ENCODE results near the gene POC1A.
"Not testable (repeated sequence)": the region's sequence is repeated elsewhere in the genome, so short reads cannot be mapped to it uniquely, and the experiment has no call there.

Gene POC1A

DNA sequence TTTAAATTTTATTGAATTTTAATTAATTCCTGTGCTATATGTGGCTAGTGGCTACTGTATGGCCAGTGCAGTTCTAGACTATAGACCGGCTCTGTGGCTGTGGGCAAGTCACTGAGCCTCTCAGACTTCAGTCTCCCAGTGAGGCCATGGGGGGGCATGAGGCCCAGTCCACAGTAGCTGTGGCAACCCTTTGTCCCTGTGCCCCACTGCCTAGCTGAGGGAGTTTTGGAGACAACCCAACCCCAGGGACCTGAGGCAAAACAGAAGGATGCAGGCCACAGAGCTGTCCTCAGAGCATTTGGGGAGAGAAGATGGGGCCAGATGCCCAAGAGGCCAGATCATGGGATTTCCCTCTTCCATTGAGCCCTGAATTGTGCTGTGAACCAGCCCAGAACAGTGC lies 18.9 kb upstream of the POC1A start:
- Histone ChIP-seq H2BK12ac (ENCODE audit: low read length in 2 of 2) (no peak overlapping the region), H3K4me3 (ENCODE audit: insufficient read depth in 1 of 2, low read depth in 1 of 2, low read length in 2 of 2) (no peak overlapping the region), H3K14ac (ENCODE audit: low read length in 2 of 2) (no peak overlapping the region)

DNA sequence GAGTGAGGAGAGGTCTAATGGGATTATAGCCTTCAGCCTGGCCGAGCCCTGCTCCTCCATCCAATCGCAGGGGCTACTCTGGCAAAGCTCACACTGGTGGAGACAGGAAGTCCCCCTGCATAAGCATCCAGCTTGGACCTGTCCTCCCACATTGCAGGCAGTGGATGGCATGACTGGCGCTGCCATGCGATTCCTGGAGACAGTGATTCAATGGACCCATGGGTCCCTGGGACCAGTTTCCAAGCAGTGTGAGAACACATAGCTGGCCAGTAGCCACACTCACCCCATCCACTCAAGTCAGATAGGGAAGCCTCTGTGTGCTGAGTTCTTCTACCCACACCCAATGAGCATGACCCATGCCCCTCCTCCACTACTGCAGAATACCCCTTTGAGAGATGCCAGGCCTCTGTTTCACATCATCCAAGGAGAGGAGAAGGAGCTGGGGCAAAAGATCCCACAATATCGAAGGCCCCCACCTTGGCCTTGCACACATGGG lies 18.1 kb upstream of the POC1A start:
- H4K91ac ChIP-seq (ENCODE audit: low read length), result peak overlapping the region; percentile 56
- no peak overlapping the region for H2BK15ac ChIP-seq (ENCODE audit: low read depth, poor library complexity, severe bottlenecking)
- H3K27me3 ChIP-seq (ENCODE audit: control insufficient read depth in 1 of 2, insufficient read depth in 1 of 2, low read length in 2 of 2), result no peaks in the 10 kb centered on the region
- no peak overlapping the region for H3K18ac ChIP-seq (ENCODE audit: low read depth in 1 of 2, low read length in 2 of 2)
- no peak overlapping the region for H3K27ac ChIP-seq (ENCODE audit: low read length, poor library complexity, severe bottlenecking)
- H2BK5ac ChIP-seq (ENCODE audit: low read depth, low read length, poor library complexity, severe bottlenecking), result no peak overlapping the region
- no peak overlapping the region for H2BK12ac ChIP-seq (ENCODE audit: low read length in 2 of 2)
- H3K9ac ChIP-seq (ENCODE audit: low read length), result no peak overlapping the region
- H3K23ac ChIP-seq (ENCODE audit: low read length in 2 of 2), result no peak overlapping the region
- no peak for DNase-seq
- H2BK120ac ChIP-seq (ENCODE audit: low read depth, low read length), result no peak overlapping the region
- no peaks in the 10 kb centered on the region for H3K79me1 ChIP-seq (replicated peaks; ENCODE audit: low read length, poor library complexity, severe bottlenecking)
- H3K4me1 ChIP-seq (ENCODE audit: control insufficient read depth, insufficient read depth, low read depth, low read length), result no peaks in the 10 kb centered on the region
- no peak overlapping the region for H2AK5ac ChIP-seq (ENCODE audit: low read length, severe bottlenecking)
- no peak overlapping the region for H3K4me3 ChIP-seq (ENCODE audit: insufficient read depth in 1 of 2, low read depth in 1 of 2, low read length in 2 of 2)
- no peak overlapping the region for H4K8ac ChIP-seq (ENCODE audit: low read length)
- H3K4me2 ChIP-seq (ENCODE audit: low read length, poor library complexity, severe bottlenecking), result no peak overlapping the region
- no peaks in the 10 kb centered on the region for H3K9me3 ChIP-seq (ENCODE audit: control insufficient read depth, low read length)
- H3K36me3 ChIP-seq (ENCODE audit: control insufficient read depth in 1 of 2, insufficient read depth in 2 of 2, low read depth in 1 of 2, low read length in 2 of 2), result no peaks in the 10 kb centered on the region
- no peak overlapping the region for H2AFZ ChIP-seq (ENCODE audit: low read depth, low read length)
- 86% methylated on average over 5 of the region's 5 CpGs for WGBS
- no peak overlapping the region for H3K4ac ChIP-seq (ENCODE audit: low read depth in 1 of 2, low read length in 2 of 2)
- H3K14ac ChIP-seq (ENCODE audit: low read length in 2 of 2), result no peak overlapping the region

More for the DNA sequence above, 18.9 kb upstream of the POC1A start:
- Histone ChIP-seq H2BK5ac (ENCODE audit: low read depth, low read length, poor library complexity, severe bottlenecking) (no peak overlapping the region), H2BK120ac (ENCODE audit: low read depth, low read length) (no peak overlapping the region), H3K4me1 (ENCODE audit: control insufficient read depth, insufficient read depth, low read depth, low read length) (no peaks in the 10 kb centered on the region), H3K36me3 (ENCODE audit: control insufficient read depth in 1 of 2, insufficient read depth in 2 of 2, low read depth in 1 of 2, low read length in 2 of 2) (no peaks in the 10 kb centered on the region), H4K8ac (ENCODE audit: low read length) (no peak overlapping the region), H3K9ac (ENCODE audit: low read length) (no peak overlapping the region), H2AK5ac (ENCODE audit: low read length, severe bottlenecking) (no peak overlapping the region), H3K23ac (ENCODE audit: low read length in 2 of 2) (no peak overlapping the region), H3K4me2 (ENCODE audit: low read length, poor library complexity, severe bottlenecking) (no peak overlapping the region), H2AFZ (ENCODE audit: low read depth, low read length) (no peak overlapping the region), H2BK15ac (ENCODE audit: low read depth, poor library complexity, severe bottlenecking) (no peak overlapping the region), H3K27ac (ENCODE audit: low read length, poor library complexity, severe bottlenecking) (no peak overlapping the region), H3K4ac (ENCODE audit: low read depth in 1 of 2, low read length in 2 of 2) (no peak overlapping the region), H3K27me3 (ENCODE audit: control insufficient read depth in 1 of 2, insufficient read depth in 1 of 2, low read length in 2 of 2) (no peaks in the 10 kb centered on the region), H3K9me3 (ENCODE audit: control insufficient read depth, low read length) (no peaks in the 10 kb centered on the region), H3K79me1 (replicated peaks; ENCODE audit: low read length, poor library complexity, severe bottlenecking) (no peaks in the 10 kb centered on the region), H4K91ac (ENCODE audit: low read length) (no peak overlapping the region), H3K18ac (ENCODE audit: low read depth in 1 of 2, low read length in 2 of 2) (no peak overlapping the region)
- 100% methylated on average over 1 of the region's 1 CpG for WGBS
- no peak for DNase-seq

DNA sequence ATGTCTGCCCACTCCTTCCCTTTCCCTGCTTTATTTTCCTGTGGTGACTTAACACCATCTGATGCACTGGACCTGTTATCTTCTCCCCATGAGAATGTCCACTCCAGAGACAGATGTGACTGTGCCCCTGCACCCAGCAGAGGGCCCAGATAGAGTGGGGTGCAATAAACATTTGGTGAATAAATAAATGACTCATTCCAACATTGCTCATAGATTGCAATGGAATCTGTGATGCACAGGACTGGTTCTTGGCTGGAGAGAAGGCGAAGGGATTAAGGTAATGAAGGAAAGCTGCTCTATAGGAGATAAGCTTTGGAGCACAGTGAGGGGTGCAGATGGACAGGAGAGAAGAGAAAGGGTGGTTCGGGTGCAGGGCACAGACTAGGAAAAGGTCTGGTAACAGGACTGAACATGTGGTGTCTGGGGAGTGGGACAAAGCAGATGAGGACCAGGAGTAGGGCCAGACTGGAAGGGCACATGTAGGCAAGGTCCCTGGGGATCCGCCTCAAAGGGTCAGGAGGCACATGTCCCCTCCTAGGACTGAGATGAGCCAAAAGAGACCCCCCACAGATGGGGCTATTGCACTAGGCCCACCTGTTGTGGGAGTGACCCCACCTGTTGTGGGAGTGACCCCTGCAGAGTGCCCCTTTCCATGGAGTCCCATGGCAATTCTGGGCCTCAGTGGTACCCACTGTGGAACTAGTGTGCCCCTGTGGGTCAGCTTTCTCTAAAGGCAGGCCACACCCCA lies 17.5 kb upstream of the POC1A start:
- Histone ChIP-seq H3K9ac (ENCODE audit: low read length) (no peak overlapping the region), H3K4me1 (ENCODE audit: control insufficient read depth, insufficient read depth, low read depth, low read length) (no peaks in the 10 kb centered on the region), H3K4ac (ENCODE audit: low read depth in 1 of 2, low read length in 2 of 2) (no peak overlapping the region), H3K14ac (ENCODE audit: low read length in 2 of 2) (peak overlapping the region in 1 of 2 experiments; percentile 26), H2BK120ac (ENCODE audit: low read depth, low read length) (no peak overlapping the region), H4K8ac (ENCODE audit: low read length) (no peak overlapping the region), H3K36me3 (ENCODE audit: control insufficient read depth in 1 of 2, insufficient read depth in 2 of 2, low read depth in 1 of 2, low read length in 2 of 2) (no peaks in the 10 kb centered on the region), H3K27me3 (ENCODE audit: control insufficient read depth in 1 of 2, insufficient read depth in 1 of 2, low read length in 2 of 2) (no peaks in the 10 kb centered on the region), H4K91ac (ENCODE audit: low read length) (no peak overlapping the region), H3K79me1 (replicated peaks; ENCODE audit: low read length, poor library complexity, severe bottlenecking) (no peaks in the 10 kb centered on the region), H3K4me3 (ENCODE audit: insufficient read depth in 1 of 2, low read depth in 1 of 2, low read length in 2 of 2) (no peak overlapping the region), H2AK5ac (ENCODE audit: low read length, severe bottlenecking) (no peak overlapping the region), H3K18ac (ENCODE audit: low read depth in 1 of 2, low read length in 2 of 2) (no peak overlapping the region), H3K4me2 (ENCODE audit: low read length, poor library complexity, severe bottlenecking) (no peak overlapping the region), H3K27ac (ENCODE audit: low read length, poor library complexity, severe bottlenecking) (no peak overlapping the region), H3K9me3 (ENCODE audit: control insufficient read depth, low read length) (no peaks in the 10 kb centered on the region), H2BK12ac (ENCODE audit: low read length in 2 of 2) (no peak overlapping the region), H2BK15ac (ENCODE audit: low read depth, poor library complexity, severe bottlenecking) (no peak overlapping the region), H2BK5ac (ENCODE audit: low read depth, low read length, poor library complexity, severe bottlenecking) (no peak overlapping the region), H3K23ac (ENCODE audit: low read length in 2 of 2) (no peak overlapping the region), H2AFZ (ENCODE audit: low read depth, low read length) (no peak overlapping the region)
- 77% methylated on average over 3 of the region's 3 CpGs for WGBS
- peak; percentile 81 for DNase-seq

DNA sequence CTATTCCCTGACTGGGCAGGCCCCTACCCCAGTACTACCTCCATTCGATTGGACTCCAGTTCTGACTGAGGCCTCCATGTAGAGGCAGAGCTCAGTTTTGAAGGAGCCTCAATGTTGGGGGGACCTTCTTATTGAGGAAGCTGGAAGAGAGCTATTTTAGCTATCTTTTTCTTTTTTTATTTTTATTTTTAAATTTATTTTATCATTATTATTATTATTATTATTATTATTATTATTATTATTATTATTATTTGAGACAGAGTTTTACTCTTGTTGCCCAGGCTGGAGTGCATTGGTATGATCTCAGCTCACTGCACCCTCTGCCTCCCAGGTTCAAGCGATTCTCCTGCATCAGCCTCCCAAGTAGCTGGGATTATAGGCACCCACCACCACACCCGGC lies 16.0 kb upstream of the POC1A start:
- not testable (repeated sequence) for H3K23ac ChIP-seq (ENCODE audit: low read length in 2 of 2); H3K14ac ChIP-seq (ENCODE audit: low read length in 2 of 2); H2BK5ac ChIP-seq (ENCODE audit: low read depth, low read length, poor library complexity, severe bottlenecking); H2BK15ac ChIP-seq (ENCODE audit: low read depth, poor library complexity, severe bottlenecking); H3K79me1 ChIP-seq (replicated peaks; ENCODE audit: low read length, poor library complexity, severe bottlenecking); H3K4me2 ChIP-seq (ENCODE audit: low read length, poor library complexity, severe bottlenecking); H2AFZ ChIP-seq (ENCODE audit: low read depth, low read length); H2BK12ac ChIP-seq (ENCODE audit: low read length in 2 of 2); H3K27me3 ChIP-seq (ENCODE audit: control insufficient read depth in 1 of 2, insufficient read depth in 1 of 2, low read length in 2 of 2); H3K4me1 ChIP-seq (ENCODE audit: control insufficient read depth, insufficient read depth, low read depth, low read length); H3K4ac ChIP-seq (ENCODE audit: low read depth in 1 of 2, low read length in 2 of 2); DNase-seq; H3K9me3 ChIP-seq (ENCODE audit: control insufficient read depth, low read length); H3K9ac ChIP-seq (ENCODE audit: low read length); H2BK120ac ChIP-seq (ENCODE audit: low read depth, low read length); H2AK5ac ChIP-seq (ENCODE audit: low read length, severe bottlenecking); H4K91ac ChIP-seq (ENCODE audit: low read length); H4K8ac ChIP-seq (ENCODE audit: low read length); H3K27ac ChIP-seq (ENCODE audit: low read length, poor library complexity, severe bottlenecking); H3K4me3 ChIP-seq (ENCODE audit: insufficient read depth in 1 of 2, low read depth in 1 of 2, low read length in 2 of 2); H3K36me3 ChIP-seq (ENCODE audit: control insufficient read depth in 1 of 2, insufficient read depth in 2 of 2, low read depth in 1 of 2, low read length in 2 of 2)
- WGBS, result 40% methylated on average over 1 of the region's 3 CpGs
- H3K18ac ChIP-seq (ENCODE audit: low read depth in 1 of 2, low read length in 2 of 2), result peak overlapping the region in 1 of 2 experiments; percentile 30

Data from mesenchymal stem cell (in vitro differentiated cells and primary cell).